ENCODE measurements around the gene ASGR2. TPM values are rescaled to one million over a fixed set of nuclear protein-coding genes. Genes with fewer than 3 reads are reported as not detected.
A peak's percentile ranks its signal among the peaks of the same experiment; 100 is the strongest.

Gene ASGR2
- total and polyA plus RNA-seq, 2 of the 13 experiments (the other 11 are each of a cell fraction or from before 2014, with no cell fraction given) = 320 to 754 TPM

DNA sequence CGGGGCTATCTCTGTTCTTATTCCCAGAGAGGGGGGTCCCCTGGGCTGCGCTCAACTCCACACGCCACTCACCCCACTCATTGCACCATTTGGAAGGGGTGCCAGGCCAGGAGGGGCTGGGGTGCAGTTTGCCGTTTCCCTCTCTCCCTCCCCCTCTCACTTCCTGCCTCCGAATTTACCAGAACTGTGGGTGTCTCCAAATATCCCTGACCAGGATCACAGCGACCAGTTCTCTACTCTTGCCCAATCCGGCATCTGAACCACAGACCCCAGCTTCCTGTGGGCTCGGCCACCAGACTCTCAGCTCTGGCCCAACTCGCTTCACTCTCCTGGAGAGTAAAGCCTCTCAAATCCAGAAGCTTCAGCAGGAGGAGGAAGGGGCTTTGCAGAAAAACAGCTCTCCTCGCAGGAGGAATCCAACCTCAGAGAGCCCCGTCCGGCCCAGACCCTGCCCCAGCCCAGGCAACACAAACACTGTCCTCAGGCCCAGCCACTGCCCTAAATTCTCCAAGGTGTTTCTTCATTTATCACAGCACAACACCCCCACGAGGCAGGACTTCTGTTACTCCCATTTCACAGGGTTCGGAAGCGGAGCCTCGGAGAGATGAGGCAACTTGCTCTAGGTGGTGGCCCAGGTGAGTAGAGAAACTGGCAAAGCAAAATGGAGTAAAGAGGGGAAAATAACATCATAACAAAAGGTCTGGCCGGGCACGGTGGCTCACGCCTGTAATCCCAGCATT is 423 bp upstream of the ASGR2 start (continued):
- TF ChIP-seq, protein P1, sequence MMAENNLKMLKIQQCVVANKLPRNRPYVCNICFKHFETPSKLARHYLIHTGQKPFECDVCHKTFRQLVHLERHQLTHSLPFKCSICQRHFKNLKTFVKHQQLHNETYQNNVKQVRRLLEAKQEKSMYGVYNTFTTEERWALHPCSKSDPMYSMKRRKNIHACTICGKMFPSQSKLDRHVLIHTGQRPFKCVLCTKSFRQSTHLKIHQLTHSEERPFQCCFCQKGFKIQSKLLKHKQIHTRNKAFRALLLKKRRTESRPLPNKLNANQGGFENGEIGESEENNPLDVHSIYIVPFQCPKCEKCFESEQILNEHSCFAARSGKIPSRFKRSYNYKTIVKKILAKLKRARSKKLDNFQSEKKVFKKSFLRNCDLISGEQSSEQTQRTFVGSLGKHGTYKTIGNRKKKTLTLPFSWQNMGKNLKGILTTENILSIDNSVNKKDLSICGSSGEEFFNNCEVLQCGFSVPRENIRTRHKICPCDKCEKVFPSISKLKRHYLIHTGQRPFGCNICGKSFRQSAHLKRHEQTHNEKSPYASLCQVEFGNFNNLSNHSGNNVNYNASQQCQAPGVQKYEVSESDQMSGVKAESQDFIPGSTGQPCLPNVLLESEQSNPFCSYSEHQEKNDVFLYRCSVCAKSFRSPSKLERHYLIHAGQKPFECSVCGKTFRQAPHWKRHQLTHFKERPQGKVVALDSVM (CRISPR knock-in tag; IDR thresholded peaks at IDR 0.05) = no peak
- TF ChIP-seq RFX5 (IDR thresholded peaks at IDR 0.05; ENCODE audit: low read depth, low read length) (no peak), ZNF44 (CRISPR knock-in tag; IDR thresholded peaks at IDR 0.05) (no peak), ZNF121 (CRISPR knock-in tag; IDR thresholded peaks at IDR 0.05) (no peak), ELF3 (CRISPR knock-in tag; IDR thresholded peaks at IDR 0.05) (peak; percentile 54), KLF12 (CRISPR knock-in tag; IDR thresholded peaks at IDR 0.05; ENCODE audit: borderline replicate concordance) (no peak; the same call in 1 of the 2 replicates), FOSL1 (CRISPR knock-in tag; IDR thresholded peaks at IDR 0.05; ENCODE audit: borderline replicate concordance) (no peak), WIZ (CRISPR knock-in tag; IDR thresholded peaks at IDR 0.05) (0 out of 2 replicates have a peak, but pooled peaks have one; percentile 61), MAFG (CRISPR knock-in tag; IDR thresholded peaks at IDR 0.05) (no peak), ZNF329 (CRISPR knock-in tag; IDR thresholded peaks at IDR 0.05; ENCODE audit: low read depth) (no peak), CBX5 (CRISPR knock-in tag; IDR thresholded peaks at IDR 0.05; ENCODE audit: borderline replicate concordance) (no peak; the same call in 1 of the 2 replicates), THAP11 (CRISPR knock-in tag; IDR thresholded peaks at IDR 0.05) (0 out of 2 replicates have a peak, but pooled peaks have one; percentile 34), POGZ (CRISPR knock-in tag; IDR thresholded peaks at IDR 0.05) (no peak), ZKSCAN8 (CRISPR knock-in tag; IDR thresholded peaks at IDR 0.05; ENCODE audit: borderline replicate concordance) (no peak), ZNF550 (CRISPR knock-in tag; IDR thresholded peaks at IDR 0.05; ENCODE audit: borderline replicate concordance) (no peak; the same call in 1 of the 2 replicates), MTF1 (CRISPR knock-in tag; IDR thresholded peaks at IDR 0.05) (no peak)
- TF ChIP-seq, protein P2, sequence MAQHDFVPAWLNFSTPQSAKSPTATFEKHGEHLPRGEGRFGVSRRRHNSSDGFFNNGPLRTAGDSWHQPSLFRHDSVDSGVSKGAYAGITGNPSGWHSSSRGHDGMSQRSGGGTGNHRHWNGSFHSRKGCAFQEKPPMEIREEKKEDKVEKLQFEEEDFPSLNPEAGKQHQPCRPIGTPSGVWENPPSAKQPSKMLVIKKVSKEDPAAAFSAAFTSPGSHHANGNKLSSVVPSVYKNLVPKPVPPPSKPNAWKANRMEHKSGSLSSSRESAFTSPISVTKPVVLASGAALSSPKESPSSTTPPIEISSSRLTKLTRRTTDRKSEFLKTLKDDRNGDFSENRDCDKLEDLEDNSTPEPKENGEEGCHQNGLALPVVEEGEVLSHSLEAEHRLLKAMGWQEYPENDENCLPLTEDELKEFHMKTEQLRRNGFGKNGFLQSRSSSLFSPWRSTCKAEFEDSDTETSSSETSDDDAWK (CRISPR knock-in tag; IDR thresholded peaks at IDR 0.05) = no peak
- TF ChIP-seq, protein P3, sequence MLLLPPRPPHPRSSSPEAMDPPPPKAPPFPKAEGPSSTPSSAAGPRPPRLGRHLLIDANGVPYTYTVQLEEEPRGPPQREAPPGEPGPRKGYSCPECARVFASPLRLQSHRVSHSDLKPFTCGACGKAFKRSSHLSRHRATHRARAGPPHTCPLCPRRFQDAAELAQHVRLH (CRISPR knock-in tag; IDR thresholded peaks at IDR 0.05; ENCODE audit: borderline replicate concordance, low read depth) = no peak
- TF ChIP-seq, protein P4, sequence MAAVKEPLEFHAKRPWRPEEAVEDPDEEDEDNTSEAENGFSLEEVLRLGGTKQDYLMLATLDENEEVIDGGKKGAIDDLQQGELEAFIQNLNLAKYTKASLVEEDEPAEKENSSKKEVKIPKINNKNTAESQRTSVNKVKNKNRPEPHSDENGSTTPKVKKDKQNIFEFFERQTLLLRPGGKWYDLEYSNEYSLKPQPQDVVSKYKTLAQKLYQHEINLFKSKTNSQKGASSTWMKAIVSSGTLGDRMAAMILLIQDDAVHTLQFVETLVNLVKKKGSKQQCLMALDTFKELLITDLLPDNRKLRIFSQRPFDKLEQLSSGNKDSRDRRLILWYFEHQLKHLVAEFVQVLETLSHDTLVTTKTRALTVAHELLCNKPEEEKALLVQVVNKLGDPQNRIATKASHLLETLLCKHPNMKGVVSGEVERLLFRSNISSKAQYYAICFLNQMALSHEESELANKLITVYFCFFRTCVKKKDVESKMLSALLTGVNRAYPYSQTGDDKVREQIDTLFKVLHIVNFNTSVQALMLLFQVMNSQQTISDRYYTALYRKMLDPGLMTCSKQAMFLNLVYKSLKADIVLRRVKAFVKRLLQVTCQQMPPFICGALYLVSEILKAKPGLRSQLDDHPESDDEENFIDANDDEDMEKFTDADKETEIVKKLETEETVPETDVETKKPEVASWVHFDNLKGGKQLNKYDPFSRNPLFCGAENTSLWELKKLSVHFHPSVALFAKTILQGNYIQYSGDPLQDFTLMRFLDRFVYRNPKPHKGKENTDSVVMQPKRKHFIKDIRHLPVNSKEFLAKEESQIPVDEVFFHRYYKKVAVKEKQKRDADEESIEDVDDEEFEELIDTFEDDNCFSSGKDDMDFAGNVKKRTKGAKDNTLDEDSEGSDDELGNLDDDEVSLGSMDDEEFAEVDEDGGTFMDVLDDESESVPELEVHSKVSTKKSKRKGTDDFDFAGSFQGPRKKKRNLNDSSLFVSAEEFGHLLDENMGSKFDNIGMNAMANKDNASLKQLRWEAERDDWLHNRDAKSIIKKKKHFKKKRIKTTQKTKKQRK (IDR thresholded peaks at IDR 0.05; ENCODE audit: low read length) = no peak
